ENCODE data around the gene TAOK3. TPM values are rescaled to one million over a fixed set of nuclear protein-coding genes. Genes with fewer than 3 reads are reported as not detected.
A peak's percentile ranks its signal among the peaks of the same experiment; 100 is the strongest.
"Not testable (repeated sequence)": the region's sequence is repeated elsewhere in the genome, so short reads cannot be mapped to it uniquely, and the experiment has no call there.

TAOK3 gene
- total RNA-seq, 4 donors from 2014 or later: 91.2 to 111 (median 93.2) TPM

- Histone ChIP-seq H3K9me3 (no peaks in the 10 kb centered on the region), H3K4me3 (no peak overlapping the region), H3K36me3 (no peaks in the 10 kb centered on the region), H3K27me3 (no peaks in the 10 kb centered on the region), H3K27ac (no peak overlapping the region), H3K4me1 (peaks cover 0 to 30% (median 7%) of the 10 kb centered on the region in 4 donors)
- DNase-seq: no peak
- TF ChIP-seq CTCF (IDR thresholded peaks at IDR 0.05): no peak
Measured at GRCh38 chr12:118354903-118355302, 17.8 kb downstream of the TAOK3 start.

GRCh38 chr12:118354503-118354902, 18.2 kb downstream of the TAOK3 start:
- DNase-seq: not testable (repeated sequence)

GRCh38 chr12:118353721-118354120, 19.0 kb downstream of the TAOK3 start:
- H3K27ac ChIP-seq: no peak overlapping the region
- TF ChIP-seq CTCF (IDR thresholded peaks at IDR 0.05): no peak
- no peak for TF ChIP-seq POLR2A (IDR thresholded peaks at IDR 0.05)
- peaks cover 0 to 26% (median 7%) of the 10 kb centered on the region in 4 donors for H3K4me1 ChIP-seq
- H3K9me3 ChIP-seq: no peaks in the 10 kb centered on the region
- no peak for DNase-seq
- no peak overlapping the region for H3K4me3 ChIP-seq
- H3K36me3 ChIP-seq: no peaks in the 10 kb centered on the region
- H3K27me3 ChIP-seq: no peaks in the 10 kb centered on the region

More at GRCh38 chr12:118354503-118354902, 18.2 kb downstream of the TAOK3 start:
- H3K9me3 ChIP-seq, H3K27me3 ChIP-seq, H3K27ac ChIP-seq, H3K4me3 ChIP-seq, H3K36me3 ChIP-seq: not testable (repeated sequence)
- H3K4me1 ChIP-seq: peaks cover 0 to 26% (median 7%) of the 10 kb centered on the region in 4 donors

GRCh38 chr12:118350908-118351559, 21.7 kb downstream of the TAOK3 start:
- H3K4me3 ChIP-seq: no peak overlapping the region
- DNase-seq: no peak
- H3K27ac ChIP-seq: no peak overlapping the region
- H3K4me1 ChIP-seq: peaks cover 0 to 25% (median 0%) of the 10 kb centered on the region in 4 donors
- no peaks in the 10 kb centered on the region for H3K27me3 ChIP-seq
- TF ChIP-seq CTCF (IDR thresholded peaks at IDR 0.05): no peak
- no peak for TF ChIP-seq POLR2A (IDR thresholded peaks at IDR 0.05)
- H3K9me3 ChIP-seq: no peaks in the 10 kb centered on the region
- no peaks in the 10 kb centered on the region for H3K36me3 ChIP-seq

- Histone ChIP-seq H3K4me1 (peaks cover 0 to 21% (median 0%) of the 10 kb centered on the region in 4 donors), H3K27me3 (no peaks in the 10 kb centered on the region), H3K9me3 (no peaks in the 10 kb centered on the region), H3K4me3 (no peak overlapping the region), H3K36me3 (no peaks in the 10 kb centered on the region), H3K27ac (no peak overlapping the region)
- TF ChIP-seq POLR2A (IDR thresholded peaks at IDR 0.05) (no peak), CTCF (IDR thresholded peaks at IDR 0.05) (no peak)
- no peak for DNase-seq
Measured at GRCh38 chr12:118347916-118348315, 24.8 kb downstream of the TAOK3 start.

- Histone ChIP-seq H3K27ac (peak overlapping the region in 1 of 4 donors; percentile 4), H3K27me3 (no peaks in the 10 kb centered on the region)
- TF ChIP-seq CTCF (IDR thresholded peaks at IDR 0.05) (no peak), POLR2A (IDR thresholded peaks at IDR 0.05) (no peak)
Measured at GRCh38 chr12:118346895-118347294, 25.8 kb downstream of the TAOK3 start.

More at GRCh38 chr12:118346895-118347294, 25.8 kb downstream of the TAOK3 start:
- H3K4me3 ChIP-seq: no peak overlapping the region
- H3K36me3 ChIP-seq: no peaks in the 10 kb centered on the region
- H3K4me1 ChIP-seq: peaks cover 0 to 21% (median 0%) of the 10 kb centered on the region in 4 donors
- DNase-seq: peak in 1 of 3 donors; percentile 48
- no peaks in the 10 kb centered on the region for H3K9me3 ChIP-seq

All from Peyer's patch (tissue), 4 donors.